ENCODE measurements around the gene RIOX2. TPM values are rescaled to one million over a fixed set of nuclear protein-coding genes. Genes with fewer than 3 reads are reported as not detected.

RIOX2 gene
- polyA plus RNA-seq, 1 donor from 2014 or later, result 0.48 TPM

GRCh38 chr3:97960993-97961766 is 11.1 kb downstream of the RIOX2 start:
- no peaks in the 10 kb centered on the region for H3K36me3 ChIP-seq (ENCODE audit: insufficient read depth, low read length)
- H3F3A ChIP-seq (ENCODE audit: insufficient read depth, low read length, poor library complexity, severe bottlenecking), result no peaks in the 10 kb centered on the region
- no peaks in the 10 kb centered on the region for H3K27me3 ChIP-seq (ENCODE audit: insufficient read depth, low read depth, low read length)
- H3K4me2 ChIP-seq (ENCODE audit: low read length), result no peak overlapping the region
- H2AFZ ChIP-seq (ENCODE audit: low read depth, low read length), result no peak overlapping the region
- no peaks in the 10 kb centered on the region for H4K20me1 ChIP-seq (ENCODE audit: insufficient read depth)
- no peaks in the 10 kb centered on the region for H3K79me2 ChIP-seq (replicated peaks; ENCODE audit: insufficient read depth, low read length)
- H3K9ac ChIP-seq (ENCODE audit: low read length), result no peak overlapping the region
- no peak overlapping the region for H3K4me3 ChIP-seq (ENCODE audit: low read length)
- no peaks in the 10 kb centered on the region for H3K9me3 ChIP-seq (ENCODE audit: low read length)
- no peak overlapping the region for H3K27ac ChIP-seq (ENCODE audit: low read length)
- no peak for TF ChIP-seq REST (IDR thresholded peaks at IDR 0.05; ENCODE audit: borderline replicate concordance)
- no peak for TF ChIP-seq POLR2AphosphoS5 (IDR thresholded peaks at IDR 0.05)
- TF ChIP-seq, protein P1, sequence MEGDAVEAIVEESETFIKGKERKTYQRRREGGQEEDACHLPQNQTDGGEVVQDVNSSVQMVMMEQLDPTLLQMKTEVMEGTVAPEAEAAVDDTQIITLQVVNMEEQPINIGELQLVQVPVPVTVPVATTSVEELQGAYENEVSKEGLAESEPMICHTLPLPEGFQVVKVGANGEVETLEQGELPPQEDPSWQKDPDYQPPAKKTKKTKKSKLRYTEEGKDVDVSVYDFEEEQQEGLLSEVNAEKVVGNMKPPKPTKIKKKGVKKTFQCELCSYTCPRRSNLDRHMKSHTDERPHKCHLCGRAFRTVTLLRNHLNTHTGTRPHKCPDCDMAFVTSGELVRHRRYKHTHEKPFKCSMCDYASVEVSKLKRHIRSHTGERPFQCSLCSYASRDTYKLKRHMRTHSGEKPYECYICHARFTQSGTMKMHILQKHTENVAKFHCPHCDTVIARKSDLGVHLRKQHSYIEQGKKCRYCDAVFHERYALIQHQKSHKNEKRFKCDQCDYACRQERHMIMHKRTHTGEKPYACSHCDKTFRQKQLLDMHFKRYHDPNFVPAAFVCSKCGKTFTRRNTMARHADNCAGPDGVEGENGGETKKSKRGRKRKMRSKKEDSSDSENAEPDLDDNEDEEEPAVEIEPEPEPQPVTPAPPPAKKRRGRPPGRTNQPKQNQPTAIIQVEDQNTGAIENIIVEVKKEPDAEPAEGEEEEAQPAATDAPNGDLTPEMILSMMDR (IDR thresholded peaks at IDR 0.05; ENCODE audit: poor library complexity, severe bottlenecking), result no peak
- TF ChIP-seq EP300 (conservative IDR thresholded peaks at IDR 0.05; ENCODE audit: poor library complexity, severe bottlenecking), result no peak
- no peak for TF ChIP-seq TAF1 (IDR thresholded peaks at IDR 0.05; ENCODE audit: low read depth)
- no peak for TF ChIP-seq EZH2 (IDR thresholded peaks at IDR 0.05; ENCODE audit: borderline replicate concordance, insufficient read depth, low read length, poor library complexity, severe bottlenecking)
- TF ChIP-seq SMC3 (conservative IDR thresholded peaks at IDR 0.05; ENCODE audit: poor library complexity), result no peak
- TF ChIP-seq MXI1 (conservative IDR thresholded peaks at IDR 0.05; ENCODE audit: poor library complexity, severe bottlenecking), result no peak
- no peak for TF ChIP-seq RAD21 (conservative IDR thresholded peaks at IDR 0.05)
- H3K9me2 ChIP-seq (ENCODE audit: insufficient read depth, low read length), result no peaks in the 10 kb centered on the region

- TF ChIP-seq MXI1 (conservative IDR thresholded peaks at IDR 0.05; ENCODE audit: poor library complexity, severe bottlenecking), result no peak
- Histone ChIP-seq H3K27me3 (ENCODE audit: insufficient read depth, low read depth, low read length) (no peaks in the 10 kb centered on the region), H3F3A (ENCODE audit: insufficient read depth, low read length, poor library complexity, severe bottlenecking) (no peaks in the 10 kb centered on the region), H3K27ac (ENCODE audit: low read length) (no peak overlapping the region), H3K36me3 (ENCODE audit: insufficient read depth, low read length) (no peaks in the 10 kb centered on the region), H3K9me2 (ENCODE audit: insufficient read depth, low read length) (no peaks in the 10 kb centered on the region), H3K9ac (ENCODE audit: low read length) (no peak overlapping the region), H3K79me2 (replicated peaks; ENCODE audit: insufficient read depth, low read length) (no peaks in the 10 kb centered on the region), H4K20me1 (ENCODE audit: insufficient read depth) (no peaks in the 10 kb centered on the region), H2AFZ (ENCODE audit: low read depth, low read length) (no peak overlapping the region), H3K4me2 (ENCODE audit: low read length) (no peak overlapping the region), H3K4me3 (ENCODE audit: low read length) (no peak overlapping the region), H3K9me3 (ENCODE audit: low read length) (no peaks in the 10 kb centered on the region)
These were observed 11.7 kb downstream of the RIOX2 start for GRCh38 chr3:97960551-97960950.

Measured in neural cell (in vitro differentiated cells).